Tibial artery (tissue), 4 donors: ENCODE results near the gene FNIP1.

Experiments
- DNase-seq, 2 donors: peaks; one replicate each; pipeline ENCODE4 v3.0.0-alpha.2; 2019
- H3K27ac ChIP-seq, 2 donors: fragments of 200-600 bp; sonication (generic) in 1 of 2; 1 replicate in 1 of 2; 2 replicates in 1 of 2; pipeline ENCODE4 v1.5.1; 2018 to 2019; ENCODE audit warnings: mild to moderate bottlenecking in 1 of 2
- H3K27me3 ChIP-seq, 2 donors: fragments of 200-600 bp; sonication (generic) in 1 of 2; one replicate each; pipeline versions ENCODE4 v1.5.1 to v1.6.0; 2016 to 2019
- H3K36me3 ChIP-seq, 3 donors: fragments of 200-600 bp; sonication (generic) in 2 of 3; one replicate each; pipeline ENCODE4 v1.5.1; 2016 to 2019; ENCODE audit warnings: mild to moderate bottlenecking in 2 of 3
- H3K4me1 ChIP-seq, 4 donors: fragments of 200-600 bp; sonication (generic) in 2 of 4; 1 replicate in 3 of 4; 2 replicates in 1 of 4; pipeline ENCODE4 v1.5.1; 2016 to 2019
- H3K4me3 ChIP-seq, 2 donors: fragments of 200-600 bp; sonication (generic) in 1 of 2; 1 replicate in 1 of 2; 2 replicates in 1 of 2; pipeline ENCODE4 v1.5.1; 2018 to 2019; ENCODE audit warnings: mild to moderate bottlenecking in 2 of 2
- H3K9me3 ChIP-seq, 3 donors: fragments of 200-600 bp; sonication (generic) in 1 of 3; one replicate each; pipeline ENCODE4 v1.5.1; 2016 to 2019
- CTCF ChIP-seq, 2 experiments: fragments of 200-600 bp in 1 of 2; fragments of 450-650 bp in 1 of 2; IDR thresholded peaks; one replicate each; pipeline ENCODE4 v1.5.1; 2017 to 2019; ENCODE audit warnings: antibody characterized with exemption in 2 of 2, mild to moderate bottlenecking in 1 of 2, moderate library complexity in 1 of 2
- intact Hi-C: fragments of 100-400 bp; cut with DNase I; formaldehyde crosslinking; loops from one replicate; pipeline ENCODE4 v1.15.0; 2023; ENCODE audit warnings: low total_unique reads

FNIP1 gene

DNA sequence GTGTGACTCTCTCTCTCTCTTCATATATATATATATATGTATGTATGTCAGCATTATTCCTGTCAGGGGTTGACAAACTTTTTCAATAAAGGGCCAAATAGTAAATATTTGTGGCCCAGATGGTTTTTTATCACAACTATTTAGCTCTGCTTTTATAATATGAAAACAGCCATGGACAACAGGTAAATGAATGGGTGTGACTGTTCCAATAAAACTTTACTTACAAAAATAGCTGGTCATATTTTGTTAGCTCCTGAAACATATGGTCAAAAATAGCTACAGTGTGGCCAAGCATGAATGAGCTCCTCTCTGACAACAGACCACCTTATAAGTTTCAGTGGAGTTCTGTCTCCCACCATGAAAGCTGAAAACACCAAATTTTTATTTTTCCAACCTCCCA is 183.4 kb downstream of the FNIP1 start:
- intact Hi-C loops, result no loop called here
- H3K4me1 ChIP-seq, result peaks cover 0 to 36% (median 16%) of the 10 kb centered on the region in 4 donors
- no peak overlapping the region for H3K27ac ChIP-seq
- no peaks in the 10 kb centered on the region for H3K9me3 ChIP-seq
- H3K4me3 ChIP-seq, result no peak overlapping the region
- H3K27me3 ChIP-seq, result no peaks in the 10 kb centered on the region
- no peak for DNase-seq
- H3K36me3 ChIP-seq, result no peaks in the 10 kb centered on the region
- no peak for TF ChIP-seq CTCF (IDR thresholded peaks at IDR 0.05)

GRCh38 chr5:131611064-131611381 is 185.8 kb downstream of the FNIP1 start:
- no peaks in the 10 kb centered on the region for H3K27me3 ChIP-seq
- peak overlapping the region in 1 of 2 donors; percentile 32 for H3K27ac ChIP-seq
- H3K9me3 ChIP-seq, result no peaks in the 10 kb centered on the region
- no peak for TF ChIP-seq CTCF (IDR thresholded peaks at IDR 0.05)
- no peak overlapping the region for H3K4me3 ChIP-seq
- H3K4me1 ChIP-seq, result peaks cover 0 to 49% (median 27%) of the 10 kb centered on the region in 4 donors
- intact Hi-C loops, result no loop called here
- no peak for DNase-seq
- H3K36me3 ChIP-seq, result no peaks in the 10 kb centered on the region

- Histone ChIP-seq H3K9me3 (no peaks in the 10 kb centered on the region), H3K27me3 (no peaks in the 10 kb centered on the region), H3K27ac (peak overlapping the region; percentile 27 to 32), H3K36me3 (no peaks in the 10 kb centered on the region), H3K4me1 (peaks cover 0 to 51% (median 27%) of the 10 kb centered on the region in 4 donors), H3K4me3 (no peak overlapping the region)
- TF ChIP-seq CTCF (IDR thresholded peaks at IDR 0.05), result no peak
- DNase-seq, result no peak
- intact Hi-C loops, result no loop called here
Observed at GRCh38 chr5:131610198-131611063, 186.4 kb downstream of the FNIP1 start.

GRCh38 chr5:131609774-131610173 is 187.0 kb downstream of the FNIP1 start:
- Histone ChIP-seq H3K4me1 (peaks cover 0 to 51% (median 27%) of the 10 kb centered on the region in 4 donors), H3K27ac (peak overlapping the region; percentile 27 to 32), H3K27me3 (no peaks in the 10 kb centered on the region), H3K9me3 (no peaks in the 10 kb centered on the region), H3K36me3 (no peaks in the 10 kb centered on the region), H3K4me3 (no peak overlapping the region)
- intact Hi-C loops, result no loop called here
- no peak for TF ChIP-seq CTCF (IDR thresholded peaks at IDR 0.05)
- DNase-seq, result no peak

GRCh38 chr5:131608597-131608996 is 188.2 kb downstream of the FNIP1 start:
- TF ChIP-seq CTCF (IDR thresholded peaks at IDR 0.05), result no peak
- intact Hi-C loops, result no loop called here
- H3K4me1 ChIP-seq, result peaks cover 0 to 51% (median 27%) of the 10 kb centered on the region in 4 donors
- H3K36me3 ChIP-seq, result no peaks in the 10 kb centered on the region
- no peaks in the 10 kb centered on the region for H3K27me3 ChIP-seq
- no peak overlapping the region for H3K4me3 ChIP-seq
- peak overlapping the region; percentile 26 to 32 for H3K27ac ChIP-seq
- H3K9me3 ChIP-seq, result no peaks in the 10 kb centered on the region
- DNase-seq, result no peak
